Mucosa of descending colon (tissue), 3 donors: ENCODE results near the gene RNF187. TPM values are rescaled to one million over a fixed set of nuclear protein-coding genes. Genes with fewer than 3 reads are reported as not detected.

Experiments used
- ATAC-seq: fragments of 200-7000 bp; cut with Tn5 transposase; one replicate; pipeline ENCODE4 v1.9.1; 2020; ENCODE audit warnings: mild to moderate bottlenecking, moderate library complexity
- DNase-seq, 3 donors: peaks; one replicate each; pipeline ENCODE4 v3.0.0-alpha.2; 2020
- H3K36me3 ChIP-seq: fragments of 200-600 bp; one replicate; pipeline ENCODE4 v1.8.0; 2021; ENCODE audit warnings: low read depth, mild to moderate bottlenecking
- H3K4me1 ChIP-seq: fragments of 200-600 bp; one replicate; pipeline ENCODE4 v1.8.0; 2021; ENCODE audit warnings: low read depth, mild to moderate bottlenecking
- H3K4me3 ChIP-seq: fragments of 200-600 bp; one replicate; pipeline ENCODE4 v1.8.0; 2021; ENCODE audit warnings: mild to moderate bottlenecking
- H3K9me3 ChIP-seq: fragments of 200-600 bp; one replicate; pipeline ENCODE4 v1.8.0; 2021; ENCODE audit warnings: mild to moderate bottlenecking
- intact Hi-C, 2 donors: fragments of 100-400 bp; cut with DNase I in 1 of 2; cut with micrococcal nuclease in 1 of 2; formaldehyde crosslinking; loops; one replicate each; pipeline versions ENCODE4 v1.11.0 to v1.11.1; 2022; cut with DNase I, micrococcal nuclease
- total RNA-seq, 3 donors: library from RNA; stranded (reverse); fragmentation: NEBNext Ultra II Directional in 2 of 3; extraction: Animal tissue kit (Norgen Biotek cat#: 25700) in 2 of 3; gene quantifications; one replicate each; pipeline versions ENCODE4 v1.2.1 to v1.2.4, GENCODE V29; 2021 to 2023
- TF ChIP-seq, protein P1 (sequence below): fragments of 200-600 bp; IDR thresholded peaks from one replicate; pipeline ENCODE4 v1.8.0; 2022; ENCODE audit warnings: antibody characterized with exemption, mild to moderate bottlenecking
- donor health status: DM: no; HTN: no; CAD: no; lungs with moderate emphysema.
- donor health status: DM: no; HTN: no; CAD: no.
- donor health status: DM: no; HTN: yes; CAD: no.

The RNF187 gene
- total RNA-seq, 3 donors from 2014 or later, result 67.7 to 84.0 (median 68.4) TPM

DNA sequence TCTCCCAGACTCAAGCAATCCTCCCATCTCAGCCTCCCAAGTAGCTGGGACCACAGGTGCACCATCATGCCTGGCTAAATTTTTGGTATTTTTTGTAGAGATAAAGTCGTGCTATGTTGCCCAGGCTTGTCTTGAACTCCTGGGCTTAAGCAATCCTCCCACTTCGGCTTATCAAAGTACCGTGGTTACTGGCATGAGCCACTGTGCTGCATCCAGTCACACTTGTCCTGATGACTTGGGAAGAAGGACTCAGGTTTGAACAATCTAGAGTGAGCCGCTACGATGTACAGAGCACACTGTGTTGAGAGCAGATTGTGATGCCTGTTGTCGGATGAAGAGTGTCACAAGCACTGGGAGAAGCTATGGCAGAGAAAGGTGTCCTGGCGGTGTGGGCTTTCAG, 27.2 kb downstream of the RNF187 start:
- ATAC-seq, result no peak
- no peaks in the 10 kb centered on the region for H3K4me1 ChIP-seq
- H3K9me3 ChIP-seq, result no peaks in the 10 kb centered on the region
- H3K36me3 ChIP-seq, result no peaks in the 10 kb centered on the region
- TF ChIP-seq, protein P1, sequence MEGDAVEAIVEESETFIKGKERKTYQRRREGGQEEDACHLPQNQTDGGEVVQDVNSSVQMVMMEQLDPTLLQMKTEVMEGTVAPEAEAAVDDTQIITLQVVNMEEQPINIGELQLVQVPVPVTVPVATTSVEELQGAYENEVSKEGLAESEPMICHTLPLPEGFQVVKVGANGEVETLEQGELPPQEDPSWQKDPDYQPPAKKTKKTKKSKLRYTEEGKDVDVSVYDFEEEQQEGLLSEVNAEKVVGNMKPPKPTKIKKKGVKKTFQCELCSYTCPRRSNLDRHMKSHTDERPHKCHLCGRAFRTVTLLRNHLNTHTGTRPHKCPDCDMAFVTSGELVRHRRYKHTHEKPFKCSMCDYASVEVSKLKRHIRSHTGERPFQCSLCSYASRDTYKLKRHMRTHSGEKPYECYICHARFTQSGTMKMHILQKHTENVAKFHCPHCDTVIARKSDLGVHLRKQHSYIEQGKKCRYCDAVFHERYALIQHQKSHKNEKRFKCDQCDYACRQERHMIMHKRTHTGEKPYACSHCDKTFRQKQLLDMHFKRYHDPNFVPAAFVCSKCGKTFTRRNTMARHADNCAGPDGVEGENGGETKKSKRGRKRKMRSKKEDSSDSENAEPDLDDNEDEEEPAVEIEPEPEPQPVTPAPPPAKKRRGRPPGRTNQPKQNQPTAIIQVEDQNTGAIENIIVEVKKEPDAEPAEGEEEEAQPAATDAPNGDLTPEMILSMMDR, result no peak
- no peak overlapping the region for H3K4me3 ChIP-seq
- DNase-seq, result no peak
- intact Hi-C loops, result no loop called here

- no peaks in the 10 kb centered on the region for H3K36me3 ChIP-seq
These were observed 28.1 kb downstream of the RNF187 start for GRCh38 chr1:228515200-228515834.

DNA sequence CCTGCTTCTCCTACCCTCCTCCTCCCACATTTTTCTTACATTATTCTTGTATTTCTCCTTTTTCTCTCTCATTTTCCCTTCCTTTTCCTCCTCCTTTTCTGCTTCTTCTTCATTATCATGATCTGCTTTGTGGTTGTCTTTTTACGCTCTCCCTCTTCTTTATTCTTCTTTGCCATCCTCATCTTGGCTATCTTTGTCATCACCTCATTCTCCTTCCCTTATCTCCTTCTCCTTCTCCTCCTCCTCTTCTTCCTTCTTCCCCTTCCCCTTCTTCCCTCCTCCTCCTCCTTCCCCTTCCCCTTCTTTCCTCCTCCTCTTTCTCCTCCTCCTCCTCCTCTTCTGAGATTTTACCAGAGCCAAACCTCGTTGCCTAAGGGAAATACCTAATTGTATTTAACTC, 30.5 kb downstream of the RNF187 start:
- no peaks in the 10 kb centered on the region for H3K36me3 ChIP-seq
- H3K4me3 ChIP-seq, result no peak overlapping the region
- intact Hi-C loops, result no loop called here
- no peaks in the 10 kb centered on the region for H3K4me1 ChIP-seq
- DNase-seq, result no peak
- H3K9me3 ChIP-seq, result no peaks in the 10 kb centered on the region
- TF ChIP-seq, protein P1, result no peak
- no peak for ATAC-seq

More at GRCh38 chr1:228515200-228515834, 28.1 kb downstream of the RNF187 start:
- Histone ChIP-seq H3K4me3 (no peak overlapping the region), H3K4me1 (no peaks in the 10 kb centered on the region), H3K9me3 (no peaks in the 10 kb centered on the region)
- intact Hi-C loops, result no loop called here
- TF ChIP-seq, protein P1, result peak; percentile 17
- ATAC-seq (no peak), DNase-seq (peak in 1 of 3 donors; percentile 34)

DNA sequence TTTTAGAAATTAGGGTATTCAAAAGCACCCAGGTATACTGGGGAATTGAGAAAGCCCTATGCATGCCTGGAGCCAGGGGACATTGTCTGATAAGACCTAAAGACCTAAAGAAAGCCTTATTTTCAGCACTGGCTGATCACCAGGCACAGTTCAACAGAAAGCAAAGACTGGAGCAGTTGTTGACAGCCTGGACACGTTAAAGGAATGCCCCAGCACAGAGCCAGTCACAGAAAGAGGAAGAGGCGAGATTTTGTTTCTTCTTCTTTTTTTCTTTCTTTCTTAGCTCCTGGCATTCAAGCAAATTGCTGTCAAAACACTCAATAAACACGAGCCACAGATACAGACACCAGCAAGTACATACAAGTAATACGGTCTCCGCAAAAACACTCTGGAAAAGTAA, 40.4 kb downstream of the RNF187 start:
- TF ChIP-seq, protein P1, result no peak
- H3K36me3 ChIP-seq, result no peaks in the 10 kb centered on the region
- H3K4me3 ChIP-seq, result no peak overlapping the region
- ATAC-seq, result no peak
- no peaks in the 10 kb centered on the region for H3K9me3 ChIP-seq
- no peak for DNase-seq
- intact Hi-C loops, result no loop called here
- H3K4me1 ChIP-seq, result no peaks in the 10 kb centered on the region

GRCh38 chr1:228528612-228529011, 41.4 kb downstream of the RNF187 start:
- TF ChIP-seq, protein P1, result no peak
- intact Hi-C loops, result no loop called here
- H3K4me3 ChIP-seq, result no peak overlapping the region
- ATAC-seq (no peak), DNase-seq (no peak)
- no peaks in the 10 kb centered on the region for H3K36me3 ChIP-seq
- no peaks in the 10 kb centered on the region for H3K9me3 ChIP-seq
- H3K4me1 ChIP-seq, result no peaks in the 10 kb centered on the region
